GM12891 (cell line): ENCODE results near the gene ZMYND15.

ENCODE experiments used
- POLR2A ChIP-seq: IDR thresholded peaks from 2 replicates; pipeline ENCODE4 v1.6.1; 2011; ENCODE audit warnings: low read depth, low read length, control low read depth
- POLR2AphosphoS5 ChIP-seq: IDR thresholded peaks from 2 replicates; pipeline ENCODE4 v1.6.1; 2011; ENCODE audit warnings: low read depth, low read length, control low read depth

- TF ChIP-seq POLR2A, result no peak
- no peak for TF ChIP-seq POLR2AphosphoS5
Measured at GRCh38 chr17:4701116-4701515, 38.5 kb upstream of the ZMYND15 start.
